Measurements from ENCODE around the gene APOC3. TPM values are rescaled to one million over a fixed set of nuclear protein-coding genes. Genes with fewer than 3 reads are reported as not detected.

APOC3 gene
- total and polyA plus RNA-seq, 10 of the 15 experiments (the other 5 are each of a cell fraction or from before 2014, with no cell fraction given): 1.9 TPM; not detected in 9

DNA sequence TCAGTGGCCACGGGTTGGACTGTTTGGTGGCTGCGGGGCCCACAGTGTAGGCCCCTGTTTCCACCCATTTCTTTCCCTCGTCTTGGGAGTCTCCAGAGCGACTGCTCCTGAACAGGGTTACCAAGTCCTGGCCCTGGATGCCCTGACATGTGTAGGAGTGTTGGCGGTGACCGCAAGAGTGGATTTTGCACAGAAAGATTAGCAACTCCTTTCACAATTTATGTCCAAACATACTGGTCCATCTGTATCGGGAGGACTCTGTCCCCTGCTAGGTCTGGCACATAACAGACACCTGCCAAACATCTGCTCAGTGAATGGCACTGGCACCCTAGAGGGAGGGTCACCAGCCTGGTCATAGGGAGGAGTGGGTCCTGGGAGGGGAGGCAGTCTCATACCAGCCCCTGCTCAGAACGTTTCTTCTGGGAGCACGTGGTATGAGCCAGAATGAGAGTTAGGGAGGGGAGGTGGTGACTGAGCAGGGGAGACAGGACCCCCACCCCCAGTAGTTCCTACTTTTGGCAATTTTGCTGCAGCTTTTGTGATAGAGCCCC lies 11.1 kb downstream of the APOC3 start:
- Histone ChIP-seq H3K4me2 (ENCODE audit: control insufficient read depth, insufficient read depth) (no peak overlapping the region), H3K4me3 (no peak overlapping the region), H3K36me3 (ENCODE audit: control insufficient read depth in 2 of 2, insufficient read depth in 2 of 2, low read length in 1 of 2) (peaks cover 0 to 10% of the 10 kb centered on the region in 2 experiments; a peak in 1 of 4 replicates), H3K27ac (ENCODE audit: control insufficient read depth, insufficient read depth) (no peak overlapping the region), H3K9me3 (replicated peaks; ENCODE audit: control insufficient read depth, insufficient read depth, low read length) (no peaks in the 10 kb centered on the region), H3K9ac (ENCODE audit: control insufficient read depth, insufficient read depth, low read length) (no peak overlapping the region), H2AFZ (ENCODE audit: control insufficient read depth, low read depth, low read length) (no peak overlapping the region), H3K4me1 (ENCODE audit: control insufficient read depth, insufficient read depth, low read length) (0 out of 2 replicates have a peak, but pooled peaks cover under 1% of the 10 kb centered on the region), H4K20me1 (ENCODE audit: control insufficient read depth, insufficient read depth) (no peaks in the 10 kb centered on the region), H3K79me2 (ENCODE audit: control insufficient read depth, insufficient read depth, low read length) (no peaks in the 10 kb centered on the region), H3K27me3 (replicated peaks in 1 of 2; ENCODE audit: control insufficient read depth in 2 of 2, insufficient read depth in 2 of 2, low read length in 1 of 2) (no peaks in the 10 kb centered on the region)
- POLR2A ChIA-PET: no interaction called here
- in situ Hi-C loops (cut with MboI): no loop called here
- no peak for TF ChIP-seq CHD1 (IDR thresholded peaks at IDR 0.05; ENCODE audit: low read depth, low read length)
- TF ChIP-seq, protein P1, sequence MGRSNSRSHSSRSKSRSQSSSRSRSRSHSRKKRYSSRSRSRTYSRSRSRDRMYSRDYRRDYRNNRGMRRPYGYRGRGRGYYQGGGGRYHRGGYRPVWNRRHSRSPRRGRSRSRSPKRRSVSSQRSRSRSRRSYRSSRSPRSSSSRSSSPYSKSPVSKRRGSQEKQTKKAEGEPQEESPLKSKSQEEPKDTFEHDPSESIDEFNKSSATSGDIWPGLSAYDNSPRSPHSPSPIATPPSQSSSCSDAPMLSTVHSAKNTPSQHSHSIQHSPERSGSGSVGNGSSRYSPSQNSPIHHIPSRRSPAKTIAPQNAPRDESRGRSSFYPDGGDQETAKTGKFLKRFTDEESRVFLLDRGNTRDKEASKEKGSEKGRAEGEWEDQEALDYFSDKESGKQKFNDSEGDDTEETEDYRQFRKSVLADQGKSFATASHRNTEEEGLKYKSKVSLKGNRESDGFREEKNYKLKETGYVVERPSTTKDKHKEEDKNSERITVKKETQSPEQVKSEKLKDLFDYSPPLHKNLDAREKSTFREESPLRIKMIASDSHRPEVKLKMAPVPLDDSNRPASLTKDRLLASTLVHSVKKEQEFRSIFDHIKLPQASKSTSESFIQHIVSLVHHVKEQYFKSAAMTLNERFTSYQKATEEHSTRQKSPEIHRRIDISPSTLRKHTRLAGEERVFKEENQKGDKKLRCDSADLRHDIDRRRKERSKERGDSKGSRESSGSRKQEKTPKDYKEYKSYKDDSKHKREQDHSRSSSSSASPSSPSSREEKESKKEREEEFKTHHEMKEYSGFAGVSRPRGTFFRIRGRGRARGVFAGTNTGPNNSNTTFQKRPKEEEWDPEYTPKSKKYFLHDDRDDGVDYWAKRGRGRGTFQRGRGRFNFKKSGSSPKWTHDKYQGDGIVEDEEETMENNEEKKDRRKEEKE (IDR thresholded peaks at IDR 0.05): no peak
- no peak for TF ChIP-seq HDAC6 (IDR thresholded peaks at IDR 0.05; ENCODE audit: unreplicated experiment)
- TF ChIP-seq MYB (IDR thresholded peaks at IDR 0.05; ENCODE audit: borderline replicate concordance, low read depth, low read length): no peak
- TF ChIP-seq SUZ12 (IDR thresholded peaks at IDR 0.05; ENCODE audit: unreplicated experiment): no peak
- TF ChIP-seq, protein P2, sequence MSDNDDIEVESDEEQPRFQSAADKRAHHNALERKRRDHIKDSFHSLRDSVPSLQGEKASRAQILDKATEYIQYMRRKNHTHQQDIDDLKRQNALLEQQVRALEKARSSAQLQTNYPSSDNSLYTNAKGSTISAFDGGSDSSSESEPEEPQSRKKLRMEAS (IDR thresholded peaks at IDR 0.05; ENCODE audit: low read depth, low read length): no peak
- no peak for TF ChIP-seq MYC (IDR thresholded peaks at IDR 0.05; ENCODE audit: insufficient read depth, insufficient read length, insufficient replicate concordance, low read length, severe bottlenecking)
- TF ChIP-seq CBX5 (IDR thresholded peaks at IDR 0.05; ENCODE audit: low read depth): no peak
- intact Hi-C loops (cut with micrococcal nuclease; ENCODE audit: unreplicated experiment): no loop called here
- RAD21 ChIA-PET (ENCODE audit: unreplicated experiment): no interaction called here
- CTCF ChIA-PET: interaction anchor here (1.3 kb wide), 1 partner anchor 14 kb away, joined by 3 read pairs; no protein-coding TSS in a partner anchor
- no peak for DNase-seq (ENCODE audit: low read depth, low spot score)
- no TSS peak for BruUV-seq (replicated peaks)
- SMC1A ChIA-PET (ENCODE audit: uncharacterized antibody, unreplicated experiment): interaction anchor here (2.5 kb wide), 1 partner anchor 12 kb away, joined by 9 read pairs; no protein-coding TSS in a partner anchor
- ATAC-seq: no peak
- FAIRE-seq: no peak
- WGBS (ENCODE audit: insufficient coverage, insufficient replicate concordance, low lambda C conversion rate, missing lambda C conversion rate): 59% methylated on average over 9 of the region's 9 CpGs
